Neuronal stem cell (in vitro differentiated cells): ENCODE data around the gene ELAVL3.
A peak's percentile ranks its signal among the peaks of the same experiment; 100 is the strongest.

Source experiments
- DNase-seq: peaks from one replicate; pipeline ENCODE4 v3.0.0-alpha.2; 2013; ENCODE audit warnings: low spot score
- H2AFZ ChIP-seq: one replicate; pipeline ENCODE4 v1.6.1; 2013; ENCODE audit warnings: mild to moderate bottlenecking, low read length, inconsistent platforms
- H2AK5ac ChIP-seq: 2 replicates; pipeline ENCODE4 v1.6.1; 2013; ENCODE audit warnings: low read depth, mild to moderate bottlenecking, inconsistent platforms, low read length, moderate library complexity, mixed read lengths
- H2BK120ac ChIP-seq: 2 replicates; pipeline ENCODE4 v1.6.1; 2013; ENCODE audit warnings: low read depth, mild to moderate bottlenecking, inconsistent platforms, low read length, moderate library complexity, mixed read lengths
- H2BK12ac ChIP-seq: one replicate; pipeline ENCODE4 v1.6.1; 2013; ENCODE audit warnings: low read length, inconsistent platforms
- H2BK15ac ChIP-seq: 2 replicates; pipeline ENCODE4 v1.6.1; 2013; ENCODE audit warnings: mild to moderate bottlenecking, low read length, inconsistent platforms, mixed read lengths
- H2BK5ac ChIP-seq: one replicate; pipeline ENCODE4 v1.6.1; 2013; ENCODE audit warnings: inconsistent platforms, mild to moderate bottlenecking, low read length, moderate library complexity
- H3K14ac ChIP-seq: one replicate; pipeline ENCODE4 v1.6.1; 2013; ENCODE audit warnings: low read length, inconsistent platforms
- H3K18ac ChIP-seq: 2 replicates; pipeline ENCODE4 v1.6.1; 2013; ENCODE audit warnings: low read length, inconsistent platforms
- H3K23ac ChIP-seq: 2 replicates; pipeline ENCODE4 v1.6.1; 2013; ENCODE audit warnings: low read depth, mild to moderate bottlenecking, mixed read lengths, low read length, inconsistent platforms; ENCODE audit not compliant: poor library complexity
- H3K27ac ChIP-seq: replicated peaks from 3 replicates; pipeline ENCODE4 v1.5.1; 2013; ENCODE audit warnings: low read length, inconsistent platforms
- H3K27me3 ChIP-seq, 3 experiments: 2 replicates each; pipeline ENCODE4 v1.6.1; 2013; ENCODE audit warnings: low read length in 3 of 3, mild to moderate bottlenecking in 2 of 3, inconsistent platforms in 1 of 3, low read depth in 1 of 3, mixed read lengths in 1 of 3, moderate library complexity in 1 of 3; ENCODE audit not compliant: control insufficient read depth in 3 of 3, insufficient read depth in 3 of 3
- H3K36me3 ChIP-seq, 2 donors: replicated peaks in 1 of 2; 2 replicates each; pipeline ENCODE4 v1.6.1; 2013; ENCODE audit warnings: low read length in 2 of 2; ENCODE audit not compliant: control insufficient read depth in 2 of 2, insufficient read depth in 2 of 2
- H3K4ac ChIP-seq: 2 replicates; pipeline ENCODE4 v1.6.1; 2013; ENCODE audit warnings: inconsistent platforms, mild to moderate bottlenecking, low read length, moderate library complexity
- H3K4me1 ChIP-seq, 2 donors: 1 replicate in 1 of 2; 2 replicates in 1 of 2; pipeline ENCODE4 v1.6.1; 2013; ENCODE audit warnings: low read length in 2 of 2, low read depth in 1 of 2; ENCODE audit not compliant: control insufficient read depth in 2 of 2, insufficient read depth in 1 of 2
- H3K4me2 ChIP-seq: one replicate; pipeline ENCODE4 v1.6.1; 2013; ENCODE audit warnings: mild to moderate bottlenecking, low read length, inconsistent platforms; ENCODE audit not compliant: insufficient read depth, poor library complexity, severe bottlenecking
- H3K4me3 ChIP-seq, 2 donors: 2 replicates each; pipeline ENCODE4 v1.5.1; 2013; ENCODE audit warnings: low read length in 2 of 2, mild to moderate bottlenecking in 2 of 2, inconsistent platforms in 1 of 2, moderate library complexity in 1 of 2
- H3K79me1 ChIP-seq: one replicate; pipeline ENCODE4 v1.6.1; 2013; ENCODE audit warnings: low read depth, mild to moderate bottlenecking, inconsistent platforms, low read length, moderate library complexity
- H3K9ac ChIP-seq: one replicate; pipeline ENCODE4 v1.6.1; 2013; ENCODE audit warnings: mild to moderate bottlenecking, low read depth, low read length, inconsistent platforms; ENCODE audit not compliant: poor library complexity
- H3K9me3 ChIP-seq, 2 donors: replicated peaks in 1 of 2; 2 replicates each; pipeline versions ENCODE3 to v1.6.1; 2013; ENCODE audit warnings: low read length in 2 of 2, mild to moderate bottlenecking in 2 of 2, inconsistent platforms in 1 of 2, low read depth in 1 of 2, mixed read lengths in 1 of 2, moderate library complexity in 1 of 2; ENCODE audit not compliant: control insufficient read depth in 2 of 2, insufficient read depth in 1 of 2
- H4K8ac ChIP-seq: one replicate; pipeline ENCODE4 v1.6.1; 2013; ENCODE audit warnings: low read depth, mild to moderate bottlenecking, inconsistent platforms, low read length, moderate library complexity
- H4K91ac ChIP-seq: one replicate; pipeline ENCODE4 v1.6.1; 2013; ENCODE audit warnings: low read length, low read depth, mild to moderate bottlenecking, inconsistent platforms; ENCODE audit not compliant: poor library complexity
- WGBS, 2 donors: extraction: QIAGEN DNeasy Blood & Tissue Kit; methylation state at CpG; one replicate each; pipeline ENCODE4 v1.1.7; 2013; ENCODE audit warnings: missing lambda C conversion rate in 2 of 2, mixed read lengths in 1 of 2; ENCODE audit not compliant: insufficient read length in 2 of 2, insufficient replicate concordance in 1 of 2; ENCODE audit errors: extremely low coverage in 2 of 2; 5-methylcytosine and 5-hydroxymethylcytosine counted together

ELAVL3 gene

GRCh38 chr19:11447347-11448262 is 33.2 kb downstream of the ELAVL3 start:
- Histone ChIP-seq H3K4ac (no peak overlapping the region), H3K9ac (no peak overlapping the region), H3K79me1 (peaks cover 3% of the 10 kb centered on the region), H2AFZ (no peak overlapping the region), H3K18ac (no peak overlapping the region), H3K14ac (no peak overlapping the region), H3K4me1 (peaks cover 9 to 15% of the 10 kb centered on the region in 2 donors), H3K27ac (no peak overlapping the region), H3K27me3 (no peaks in the 10 kb centered on the region), H3K4me2 (no peak overlapping the region), H4K8ac (no peak overlapping the region), H2BK12ac (no peak overlapping the region), H3K4me3 (no peak overlapping the region), H2BK15ac (no peak overlapping the region), H2BK5ac (no peak overlapping the region), H3K23ac (no peak overlapping the region), H2BK120ac (no peak overlapping the region), H4K91ac (no peak overlapping the region), H3K9me3 (no peaks in the 10 kb centered on the region), H2AK5ac (no peak overlapping the region), H3K36me3 (peaks cover 39 to 90% of the 10 kb centered on the region in 2 donors)
- no CpG with 5 or more reads among the region's 35 CpGs for WGBS, 2 donors
- DNase-seq = no peak

- no peak overlapping the region for H3K4me2 ChIP-seq
- no peak overlapping the region for H4K91ac ChIP-seq
- H2AFZ ChIP-seq = no peak overlapping the region
- no peak overlapping the region for H4K8ac ChIP-seq
- H2BK120ac ChIP-seq = no peak overlapping the region
- peak overlapping the region; percentile 38 for H3K9ac ChIP-seq
- peaks cover 46 to 94% of the 10 kb centered on the region in 2 donors for H3K36me3 ChIP-seq
- no peak overlapping the region for H2BK5ac ChIP-seq
- H3K4me3 ChIP-seq = peak overlapping the region in 1 of 2 donors; percentile 57
- H3K9me3 ChIP-seq = no peaks in the 10 kb centered on the region
- no peak overlapping the region for H3K18ac ChIP-seq
- H3K23ac ChIP-seq = peak overlapping the region; percentile 73
- DNase-seq = no peak
- no peak overlapping the region for H3K27ac ChIP-seq
- no peak overlapping the region for H2BK12ac ChIP-seq
- H3K14ac ChIP-seq = no peak overlapping the region
- peaks cover 3% of the 10 kb centered on the region for H3K79me1 ChIP-seq
- peaks cover 7 to 10% of the 10 kb centered on the region in 2 donors for H3K4me1 ChIP-seq
- H2BK15ac ChIP-seq = no peak overlapping the region
- no peaks in the 10 kb centered on the region for H3K27me3 ChIP-seq
- WGBS, 2 donors = no CpG with 5 or more reads among the region's 23 CpGs
- H2AK5ac ChIP-seq = no peak overlapping the region
- no peak overlapping the region for H3K4ac ChIP-seq
These were observed 34.1 kb downstream of the ELAVL3 start for GRCh38 chr19:11446652-11447301.

GRCh38 chr19:11446271-11446651 is 34.6 kb downstream of the ELAVL3 start:
- Histone ChIP-seq H3K79me1 (peaks cover 3% of the 10 kb centered on the region), H2BK5ac (no peak overlapping the region), H3K4me3 (no peak overlapping the region), H2AK5ac (peak overlapping the region; percentile 26), H2AFZ (no peak overlapping the region), H3K27ac (no peak overlapping the region), H3K27me3 (no peaks in the 10 kb centered on the region), H4K91ac (no peak overlapping the region), H3K23ac (peak overlapping the region; percentile 73), H2BK15ac (no peak overlapping the region), H4K8ac (no peak overlapping the region), H3K4me1 (peaks cover 5% of the 10 kb centered on the region in 2 donors), H3K18ac (no peak overlapping the region), H2BK12ac (no peak overlapping the region), H3K36me3 (peaks cover 51 to 99% of the 10 kb centered on the region in 2 donors), H3K4me2 (no peak overlapping the region), H3K9me3 (no peaks in the 10 kb centered on the region), H2BK120ac (no peak overlapping the region), H3K9ac (no peak overlapping the region), H3K14ac (no peak overlapping the region), H3K4ac (no peak overlapping the region)
- WGBS, 2 donors = no CpG with 5 or more reads among the region's 14 CpGs
- no peak for DNase-seq

GRCh38 chr19:11445141-11445540 is 35.7 kb downstream of the ELAVL3 start:
- no CpG with 5 or more reads among the region's 13 CpGs for WGBS, 2 donors
- peaks cover 57 to 100% of the 10 kb centered on the region in 2 donors for H3K36me3 ChIP-seq

More at GRCh38 chr19:11445141-11445540, 35.7 kb downstream of the ELAVL3 start:
- H3K4ac ChIP-seq = no peak overlapping the region
- no peak for DNase-seq
- H3K4me2 ChIP-seq = no peak overlapping the region
- H2BK5ac ChIP-seq = no peak overlapping the region
- no peak overlapping the region for H2AFZ ChIP-seq
- no peak overlapping the region for H3K14ac ChIP-seq
- peak overlapping the region; percentile 55 for H3K23ac ChIP-seq
- H4K91ac ChIP-seq = no peak overlapping the region
- H3K9me3 ChIP-seq = no peaks in the 10 kb centered on the region
- H4K8ac ChIP-seq = no peak overlapping the region
- peaks cover 3% of the 10 kb centered on the region for H3K79me1 ChIP-seq
- H3K18ac ChIP-seq = no peak overlapping the region
- no peaks in the 10 kb centered on the region for H3K27me3 ChIP-seq
- H3K27ac ChIP-seq = no peak overlapping the region
- no peak overlapping the region for H2BK12ac ChIP-seq
- no peak overlapping the region for H2AK5ac ChIP-seq
- no peak overlapping the region for H3K4me3 ChIP-seq
- no peaks in the 10 kb centered on the region for H3K4me1 ChIP-seq
- H2BK15ac ChIP-seq = no peak overlapping the region
- no peak overlapping the region for H2BK120ac ChIP-seq
- H3K9ac ChIP-seq = no peak overlapping the region
